Body of pancreas (tissue), 4 donors: ENCODE data around the gene CSPG5. TPM values are rescaled to one million over a fixed set of nuclear protein-coding genes. Genes with fewer than 3 reads are reported as not detected.

ENCODE experiments used
- ATAC-seq: fragments of 150-250 bp; one replicate; pipeline ENCODE4 v1.9.1; 2016
- DNase-seq, 4 donors: peaks; one replicate each; pipeline ENCODE4 v3.0.0-alpha.2; 2019
- H3K27ac ChIP-seq, 4 donors: fragments of 200-600 bp; sonication (generic); 1 replicate in 3 of 4; 2 replicates in 1 of 4; pipeline versions ENCODE4 v1.5.1 to v1.6.1; 2016 to 2019; ENCODE audit warnings: mild to moderate bottlenecking in 1 of 4, mixed read lengths in 1 of 4, moderate library complexity in 1 of 4
- H3K27me3 ChIP-seq, 2 donors: fragments of 200-600 bp; sonication (generic); one replicate each; pipeline ENCODE4 v1.6.0; 2016; ENCODE audit warnings: mild to moderate bottlenecking in 1 of 2
- H3K36me3 ChIP-seq, 2 donors: fragments of 200-600 bp; sonication (generic); replicated peaks in 1 of 2; 2 replicates each; pipeline ENCODE4 v1.5.1; 2016; ENCODE audit warnings: low read depth in 2 of 2; ENCODE audit not compliant: insufficient read depth in 1 of 2
- H3K4me1 ChIP-seq: fragments of 200-600 bp; sonication (generic); one replicate; pipeline ENCODE4 v1.6.0; 2016
- H3K4me3 ChIP-seq, 2 donors: fragments of 200-600 bp; sonication (generic); 1 replicate in 1 of 2; 2 replicates in 1 of 2; pipeline ENCODE4 v1.5.1; 2016 to 2019
- H3K9me3 ChIP-seq, 3 donors: fragments of 200-600 bp; sonication (generic); 1 replicate in 2 of 3; 2 replicates in 1 of 3; pipeline ENCODE4 v1.5.1; 2016
- CTCF ChIP-seq, 7 experiments: fragments of 450-650 bp in 4 of 7; fragments of 200-600 bp in 3 of 7; sonication (generic) in 3 of 7; IDR thresholded peaks; one replicate each; pipeline ENCODE4 v1.5.1; 2016 to 2019; ENCODE audit warnings: antibody characterized with exemption in 7 of 7
- POLR2A ChIP-seq, 3 donors: fragments of 450-650 bp; IDR thresholded peaks; one replicate each; pipeline ENCODE4 v1.6.1; 2016; ENCODE audit warnings: antibody characterized with exemption in 3 of 3, mild to moderate bottlenecking in 2 of 3
- WGBS, 2 donors: methylation state at CpG; one replicate each; pipeline ENCODE4 v1.1.5; 2017; 5-methylcytosine and 5-hydroxymethylcytosine counted together
- intact Hi-C: fragments of 100-400 bp; cut with DNase I; formaldehyde crosslinking; loops from one replicate; pipeline ENCODE4 v1.15.1; 2023
- total RNA-seq, 2 donors: library from RNA; depleted of rRNA; stranded (reverse); fragments of >200 nt; gene quantifications; one replicate each; pipeline ENCODE4 v1.1.0, GENCODE V29; 2016

Gene CSPG5
- total RNA-seq, 2 donors from 2014 or later: 0.26 to 0.66 TPM

GRCh38 chr3:47583320-47584075 is 4.8 kb upstream of the CSPG5 start:
- Histone ChIP-seq H3K36me3 (peaks cover 0 to 7% of the 10 kb centered on the region in 2 donors), H3K27me3 (no peaks in the 10 kb centered on the region), H3K4me3 (no peak overlapping the region), H3K27ac (no peak overlapping the region), H3K4me1 (peaks cover 9% of the 10 kb centered on the region), H3K9me3 (no peaks in the 10 kb centered on the region)
- ATAC-seq: no peak
- intact Hi-C loops: no loop called here
- WGBS, 2 donors: 72 to 83% methylated on average over 3 of the region's 3 CpGs
- DNase-seq: no peak
- TF ChIP-seq CTCF (IDR thresholded peaks at IDR 0.05) (no peak), POLR2A (IDR thresholded peaks at IDR 0.05) (no peak)

- no peaks in the 10 kb centered on the region for H3K36me3 ChIP-seq
- H3K27ac ChIP-seq: no peak overlapping the region
Observed at GRCh38 chr3:47581835-47582234, 3.2 kb upstream of the CSPG5 start.

GRCh38 chr3:47581422-47581821 is 2.8 kb upstream of the CSPG5 start:
- peaks cover 17% of the 10 kb centered on the region for H3K4me1 ChIP-seq
- H3K27ac ChIP-seq: no peak overlapping the region
- H3K27me3 ChIP-seq: no peaks in the 10 kb centered on the region
- no peak overlapping the region for H3K4me3 ChIP-seq
- peak; percentile 29 to 71 (median 54) for DNase-seq
- H3K36me3 ChIP-seq: no peaks in the 10 kb centered on the region
- 22 to 31% methylated on average over 5 of the region's 5 CpGs for WGBS, 2 donors
- no peaks in the 10 kb centered on the region for H3K9me3 ChIP-seq
- intact Hi-C loops: no loop called here
- TF ChIP-seq POLR2A (IDR thresholded peaks at IDR 0.05): no peak
- TF ChIP-seq CTCF (IDR thresholded peaks at IDR 0.05): no peak
- no peak for ATAC-seq

More at GRCh38 chr3:47581835-47582234, 3.2 kb upstream of the CSPG5 start:
- no peak for ATAC-seq
- 75 to 81% methylated on average over 4 of the region's 4 CpGs for WGBS, 2 donors
- DNase-seq: no peak
- H3K4me3 ChIP-seq: no peak overlapping the region
- H3K27me3 ChIP-seq: no peaks in the 10 kb centered on the region
- H3K9me3 ChIP-seq: no peaks in the 10 kb centered on the region
- peaks cover 17% of the 10 kb centered on the region for H3K4me1 ChIP-seq
- intact Hi-C loops: no loop called here
- TF ChIP-seq POLR2A (IDR thresholded peaks at IDR 0.05): no peak
- no peak for TF ChIP-seq CTCF (IDR thresholded peaks at IDR 0.05)

- ATAC-seq (no peak), DNase-seq (no peak)
- Histone ChIP-seq H3K36me3 (no peaks in the 10 kb centered on the region), H3K4me3 (no peak overlapping the region), H3K27ac (no peak overlapping the region), H3K27me3 (no peaks in the 10 kb centered on the region), H3K9me3 (no peaks in the 10 kb centered on the region), H3K4me1 (peaks cover 17% of the 10 kb centered on the region)
- TF ChIP-seq CTCF (IDR thresholded peaks at IDR 0.05): no peak
- TF ChIP-seq POLR2A (IDR thresholded peaks at IDR 0.05): no peak
- intact Hi-C loops: no loop called here
- 68 to 75% methylated on average over 4 of the region's 4 CpGs for WGBS, 2 donors
Observed at GRCh38 chr3:47580481-47580880, 1.8 kb upstream of the CSPG5 start.

GRCh38 chr3:47579875-47580274 is 1.2 kb upstream of the CSPG5 start:
- Histone ChIP-seq H3K4me3 (no peak overlapping the region), H3K27me3 (no peaks in the 10 kb centered on the region), H3K27ac (no peak overlapping the region), H3K4me1 (peaks cover 17% of the 10 kb centered on the region), H3K36me3 (no peaks in the 10 kb centered on the region), H3K9me3 (no peaks in the 10 kb centered on the region)
- intact Hi-C loops: no loop called here
- ATAC-seq (no peak), DNase-seq (no peak)
- WGBS, 2 donors: 80 to 90% methylated on average over 2 of the region's 2 CpGs
- TF ChIP-seq CTCF (IDR thresholded peaks at IDR 0.05) (no peak), POLR2A (IDR thresholded peaks at IDR 0.05) (no peak)
